Measurements from ENCODE around the gene COQ2. TPM values are rescaled to one million over a fixed set of nuclear protein-coding genes. Genes with fewer than 3 reads are reported as not detected.

Gene COQ2
- total and polyA plus RNA-seq, 4 experiments from 2014 or later: 5.5 to 7.6 (median 6.8) TPM

Other genes starting within 250 kb of the COQ2 start
- gene COPS4, start 249.6 kb downstream of the COQ2 start, total RNA-seq: 10 to 100 TPM; 24.6 to 26.1 TPM
- 10 to 100 TPM; 69.8 to 91.2 TPM for gene COPS4, start 249.6 kb downstream of the COQ2 start, polyA plus RNA-seq
- 100 to 1,000 TPM; 148 to 150 TPM for gene PLAC8, start 170.1 kb downstream of the COQ2 start, total RNA-seq
- 100 to 1,000 TPM; 378 to 424 TPM for gene PLAC8, start 170.1 kb downstream of the COQ2 start, polyA plus RNA-seq
- gene HPSE, start 50.0 kb upstream of the COQ2 start, total RNA-seq: 1 to 10 TPM; 8.9 TPM
- 1 to 10 TPM; 5.6 to 6.5 TPM for gene HPSE, start 50.0 kb upstream of the COQ2 start, polyA plus RNA-seq
- gene HELQ, start 171.0 kb upstream of the COQ2 start, total RNA-seq: 10 to 100 TPM; 48.1 to 49.0 TPM
- 10 to 100 TPM; 17.5 to 24.0 TPM for gene HELQ, start 171.0 kb upstream of the COQ2 start, polyA plus RNA-seq
- 10 to 100 TPM; 45.7 to 51.4 TPM for gene MRPS18C, start 171.3 kb upstream of the COQ2 start, total RNA-seq
- gene MRPS18C, start 171.3 kb upstream of the COQ2 start, polyA plus RNA-seq: 10 to 100 TPM; 60.9 to 76.3 TPM
- 10 to 100 TPM; 35.9 to 36.7 TPM for gene ABRAXAS1, start 200.3 kb upstream of the COQ2 start, total RNA-seq
- gene ABRAXAS1, start 200.3 kb upstream of the COQ2 start, polyA plus RNA-seq: 10 to 100 TPM; 10.6 to 15.4 TPM

Data from CD4-positive, alpha-beta memory T cell (primary cell).